H9 (cell line): ENCODE results near the gene GPR32. TPM values are rescaled to one million over a fixed set of nuclear protein-coding genes. Genes with fewer than 3 reads are reported as not detected.
"Not testable (repeated sequence)": the region's sequence is repeated elsewhere in the genome, so short reads cannot be mapped to it uniquely, and the experiment has no call there.

ENCODE experiments used
- DNase-seq: peaks from one replicate; pipeline ENCODE4 v3.0.0-alpha.2; 2017
- H2AFZ ChIP-seq: one replicate; pipeline ENCODE4 v1.6.1; 2013; ENCODE audit warnings: mild to moderate bottlenecking, low read length, control low read depth, moderate library complexity
- H2AK5ac ChIP-seq: 2 replicates; pipeline ENCODE4 v1.6.1; 2013; ENCODE audit warnings: low read length, control low read depth, mixed read lengths; ENCODE audit not compliant: insufficient read length
- H2BK120ac ChIP-seq: one replicate; pipeline ENCODE4 v1.6.1; 2013; ENCODE audit warnings: low read depth, mild to moderate bottlenecking, low read length, control low read depth, inconsistent platforms; ENCODE audit not compliant: poor library complexity, severe bottlenecking
- H2BK12ac ChIP-seq: 2 replicates; pipeline ENCODE4 v1.6.1; 2013; ENCODE audit warnings: low read length, control low read depth, mixed read lengths, low read depth; ENCODE audit not compliant: insufficient read length
- H2BK15ac ChIP-seq: 2 replicates; pipeline ENCODE4 v1.6.1; 2013; ENCODE audit warnings: low read depth, low read length, control low read depth
- H2BK20ac ChIP-seq: one replicate; pipeline ENCODE4 v1.6.1; 2013; ENCODE audit warnings: low read depth, mild to moderate bottlenecking, low read length, control low read depth, inconsistent platforms; ENCODE audit not compliant: poor library complexity, severe bottlenecking
- H2BK5ac ChIP-seq: 2 replicates; pipeline ENCODE4 v1.6.1; 2013; ENCODE audit warnings: low read length, control low read depth, mixed read lengths; ENCODE audit not compliant: insufficient read length
- H3K14ac ChIP-seq: 2 replicates; pipeline ENCODE4 v1.6.1; 2013; ENCODE audit warnings: low read length, control low read depth; ENCODE audit not compliant: insufficient read depth
- H3K18ac ChIP-seq: 2 replicates; pipeline ENCODE4 v1.6.1; 2013; ENCODE audit warnings: low read depth, mild to moderate bottlenecking, mixed read lengths, low read length, control low read depth; ENCODE audit not compliant: insufficient read length
- H3K23ac ChIP-seq: 2 replicates; pipeline ENCODE4 v1.6.1; 2013; ENCODE audit warnings: low read length, control low read depth, mixed read lengths, low read depth; ENCODE audit not compliant: insufficient read length
- H3K23me2 ChIP-seq: 2 replicates; pipeline ENCODE4 v1.6.1; 2013; ENCODE audit warnings: low read depth, mild to moderate bottlenecking, mixed read lengths, low read length, control low read depth; ENCODE audit not compliant: insufficient read length, poor library complexity, severe bottlenecking
- H3K27ac ChIP-seq: 2 replicates; pipeline ENCODE4 v1.5.1; 2013; ENCODE audit warnings: low read length, control low read depth, mixed read lengths, low read depth; ENCODE audit not compliant: insufficient read length
- H3K27me3 ChIP-seq: 2 replicates; pipeline ENCODE4 v1.6.1; 2013; ENCODE audit warnings: low read length, control low read depth, inconsistent platforms; ENCODE audit not compliant: insufficient read depth
- H3K4ac ChIP-seq: 2 replicates; pipeline ENCODE4 v1.6.1; 2013; ENCODE audit warnings: low read depth, mild to moderate bottlenecking, control low read depth, inconsistent platforms, low read length, moderate library complexity
- H3K4me1 ChIP-seq: 2 replicates; pipeline ENCODE4 v1.6.1; 2013; ENCODE audit warnings: low read length, control low read depth, inconsistent platforms; ENCODE audit not compliant: insufficient read depth
- H3K4me2 ChIP-seq: 2 replicates; pipeline ENCODE4 v1.6.1; 2013; ENCODE audit warnings: low read length, control low read depth, mixed read lengths; ENCODE audit not compliant: insufficient read length, insufficient read depth
- H3K56ac ChIP-seq: 2 replicates; pipeline ENCODE4 v1.6.1; 2013; ENCODE audit warnings: low read depth, mild to moderate bottlenecking, mixed read lengths, low read length, control low read depth; ENCODE audit not compliant: insufficient read length
- H3K79me1 ChIP-seq: 2 replicates; pipeline ENCODE4 v1.6.1; 2013; ENCODE audit warnings: low read depth, mild to moderate bottlenecking, moderate library complexity, low read length, control low read depth, inconsistent platforms; ENCODE audit not compliant: insufficient read depth, poor library complexity, severe bottlenecking
- H3K79me2 ChIP-seq: 2 replicates; pipeline ENCODE4 v1.6.1; 2013; ENCODE audit warnings: low read length, control low read depth, inconsistent platforms; ENCODE audit not compliant: insufficient read depth
- H3K9ac ChIP-seq: 2 replicates; pipeline ENCODE4 v1.6.1; 2013; ENCODE audit warnings: low read length, control low read depth, mixed read lengths; ENCODE audit not compliant: insufficient read length; ENCODE audit errors: extremely low read depth
- H3K9me3 ChIP-seq: one replicate; pipeline ENCODE4 v1.6.1; 2013; ENCODE audit warnings: low read depth, low read length, inconsistent platforms; ENCODE audit not compliant: control insufficient read depth
- H3T11ph ChIP-seq: one replicate; pipeline ENCODE4 v1.6.1; 2013; ENCODE audit warnings: mild to moderate bottlenecking, low read length, control low read depth, inconsistent platforms
- H4K20me1 ChIP-seq: one replicate; pipeline ENCODE4 v1.6.1; 2013; ENCODE audit not compliant: control insufficient read depth, insufficient read length, insufficient read depth
- H4K5ac ChIP-seq: 2 replicates; pipeline ENCODE4 v1.6.1; 2013; ENCODE audit warnings: low read depth, mild to moderate bottlenecking, mixed read lengths, low read length, control low read depth; ENCODE audit not compliant: insufficient read length
- H4K8ac ChIP-seq: replicated peaks from 2 replicates; pipeline ENCODE4 v1.6.1; 2013; ENCODE audit warnings: low read length, control low read depth, mixed read lengths, low read depth; ENCODE audit not compliant: insufficient read length
- H4K91ac ChIP-seq: 2 replicates; pipeline ENCODE4 v1.6.1; 2013; ENCODE audit warnings: low read depth, mild to moderate bottlenecking, moderate library complexity, mixed read lengths, low read length, control low read depth; ENCODE audit not compliant: insufficient read length
- H3K27ac Mint-ChIP-seq, 3 experiments: 2 replicates in 2 of 3; 3 replicates in 1 of 3; pipeline ENCODE4 v1.8.0; 2020 to 2021; ENCODE audit warnings: mixed read lengths in 3 of 3, mild to moderate bottlenecking in 1 of 3, moderate library complexity in 1 of 3
- H3K27me3 Mint-ChIP-seq: 2 replicates; pipeline ENCODE4 v1.8.0; 2021; ENCODE audit warnings: low read depth, mild to moderate bottlenecking, moderate library complexity, mixed read lengths
- H3K36me3 Mint-ChIP-seq, 3 experiments: 2 replicates in 2 of 3; 3 replicates in 1 of 3; pipeline ENCODE4 v1.8.0; 2020 to 2021; ENCODE audit warnings: low read depth in 3 of 3, mixed read lengths in 3 of 3; ENCODE audit not compliant: insufficient read depth in 1 of 3
- H3K4me1 Mint-ChIP-seq, 2 experiments: 2 replicates each; pipeline ENCODE4 v1.8.0; 2020; ENCODE audit warnings: mixed read lengths in 2 of 2
- H3K4me3 Mint-ChIP-seq, 2 experiments: 2 replicates in 1 of 2; 3 replicates in 1 of 2; pipeline ENCODE4 v1.8.0; 2020 to 2021; ENCODE audit warnings: mild to moderate bottlenecking in 2 of 2, mixed read lengths in 2 of 2, moderate library complexity in 1 of 2
- H3K9me3 Mint-ChIP-seq, 2 experiments: 2 replicates in 1 of 2; 3 replicates in 1 of 2; pipeline ENCODE4 v1.8.0; 2020; ENCODE audit warnings: mild to moderate bottlenecking in 2 of 2, mixed read lengths in 2 of 2, moderate library complexity in 1 of 2
- WGBS: extraction: QIAGEN DNeasy Blood & Tissue Kit; methylation state at CpG from one replicate; pipeline ENCODE4 v1.1.7; 2013; ENCODE audit warnings: missing lambda C conversion rate, low lambda C conversion rate, mixed read lengths; ENCODE audit not compliant: insufficient read length; ENCODE audit errors: extremely low coverage; 5-methylcytosine and 5-hydroxymethylcytosine counted together
- total RNA-seq: library from RNA; stranded (reverse); gene quantifications from 2 replicates; pipeline ENCODE4 v1.2.1, GENCODE V29; 2021
- TF ChIP-seq, protein P1 (sequence below): fragments of 200-600 bp; sonication (generic); conservative IDR thresholded peaks from 3 replicates; pipeline ENCODE4 v1.8.0; 2021; ENCODE audit warnings: antibody characterized with exemption, mild to moderate bottlenecking

The GPR32 gene
- total RNA-seq, 1 experiment from 2014 or later, result not detected

DNA sequence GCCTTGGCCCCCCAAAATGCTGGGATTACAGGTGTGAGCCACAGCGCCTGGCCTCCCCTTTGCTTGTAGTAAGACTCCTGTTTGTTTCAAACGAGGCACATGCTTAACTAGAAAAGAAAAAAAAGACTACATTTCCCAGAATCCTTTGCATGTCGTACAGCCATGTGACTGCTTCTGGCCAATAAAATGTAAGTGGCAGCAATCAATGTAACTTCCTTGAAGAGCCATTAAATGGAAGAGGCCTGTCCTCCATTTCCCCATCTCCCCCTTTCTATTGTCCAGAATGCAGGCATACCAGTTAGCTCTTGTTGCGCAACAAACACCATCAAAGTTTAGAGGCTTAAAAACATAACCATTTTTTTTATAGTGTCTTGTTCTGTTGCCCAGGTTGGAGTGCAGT lies 10.4 kb upstream of the GPR32 start:
- H3K23ac ChIP-seq, result no peak overlapping the region
- no CpG with 5 or more reads among the region's 4 CpGs for WGBS
- H2BK20ac ChIP-seq, result no peak overlapping the region
- peak overlapping the region; percentile 45 for H2AFZ ChIP-seq
- no peak overlapping the region for H2BK15ac ChIP-seq
- no peaks in the 10 kb centered on the region for H3K27me3 ChIP-seq
- no peak overlapping the region for H2BK120ac ChIP-seq
- TF ChIP-seq, protein P1, sequence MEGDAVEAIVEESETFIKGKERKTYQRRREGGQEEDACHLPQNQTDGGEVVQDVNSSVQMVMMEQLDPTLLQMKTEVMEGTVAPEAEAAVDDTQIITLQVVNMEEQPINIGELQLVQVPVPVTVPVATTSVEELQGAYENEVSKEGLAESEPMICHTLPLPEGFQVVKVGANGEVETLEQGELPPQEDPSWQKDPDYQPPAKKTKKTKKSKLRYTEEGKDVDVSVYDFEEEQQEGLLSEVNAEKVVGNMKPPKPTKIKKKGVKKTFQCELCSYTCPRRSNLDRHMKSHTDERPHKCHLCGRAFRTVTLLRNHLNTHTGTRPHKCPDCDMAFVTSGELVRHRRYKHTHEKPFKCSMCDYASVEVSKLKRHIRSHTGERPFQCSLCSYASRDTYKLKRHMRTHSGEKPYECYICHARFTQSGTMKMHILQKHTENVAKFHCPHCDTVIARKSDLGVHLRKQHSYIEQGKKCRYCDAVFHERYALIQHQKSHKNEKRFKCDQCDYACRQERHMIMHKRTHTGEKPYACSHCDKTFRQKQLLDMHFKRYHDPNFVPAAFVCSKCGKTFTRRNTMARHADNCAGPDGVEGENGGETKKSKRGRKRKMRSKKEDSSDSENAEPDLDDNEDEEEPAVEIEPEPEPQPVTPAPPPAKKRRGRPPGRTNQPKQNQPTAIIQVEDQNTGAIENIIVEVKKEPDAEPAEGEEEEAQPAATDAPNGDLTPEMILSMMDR, result no peak
- H3K9me3 Mint-ChIP-seq, result peaks cover 4 to 5% of the 10 kb centered on the region in 2 experiments; a peak in 3 of 5 replicates
- no peak overlapping the region for H4K5ac ChIP-seq
- H3K4me2 ChIP-seq, result no peak overlapping the region
- H4K8ac ChIP-seq, result no peak overlapping the region
- no peak overlapping the region for H3K56ac ChIP-seq
- no peak overlapping the region for H3K27ac Mint-ChIP-seq
- no peak overlapping the region for H2AK5ac ChIP-seq
- H3K18ac ChIP-seq, result no peak overlapping the region
- H3K27ac ChIP-seq, result no peak overlapping the region
- peak overlapping the region in 1 of 2 experiments; percentile 23; a peak in 1 of 5 replicates for H3K4me3 Mint-ChIP-seq
- peaks cover 3% of the 10 kb centered on the region for H3K23me2 ChIP-seq
- H4K91ac ChIP-seq, result no peak overlapping the region
- no peak overlapping the region for H2BK12ac ChIP-seq
- H3T11ph ChIP-seq, result no peak overlapping the region
- H3K36me3 Mint-ChIP-seq, result peaks cover 0 to 4% (median 2%) of the 10 kb centered on the region in 3 experiments; a peak in 2 of 7 replicates
- H3K9me3 ChIP-seq, result no peaks in the 10 kb centered on the region
- H3K14ac ChIP-seq, result no peak overlapping the region
- no peak overlapping the region for H2BK5ac ChIP-seq
- H3K4me1 Mint-ChIP-seq, result 0 out of 4 replicates have a peak, but pooled peaks cover 0 to 3% of the 10 kb centered on the region in 2 experiments
- peaks cover 51% of the 10 kb centered on the region for H3K27me3 Mint-ChIP-seq
- no peaks in the 10 kb centered on the region for H3K79me1 ChIP-seq
- no peaks in the 10 kb centered on the region for H3K79me2 ChIP-seq
- no peak overlapping the region for H3K9ac ChIP-seq
- no peak for DNase-seq
- H3K4me1 ChIP-seq, result no peaks in the 10 kb centered on the region
- H4K20me1 ChIP-seq, result no peaks in the 10 kb centered on the region
- H3K4ac ChIP-seq, result no peak overlapping the region

DNA sequence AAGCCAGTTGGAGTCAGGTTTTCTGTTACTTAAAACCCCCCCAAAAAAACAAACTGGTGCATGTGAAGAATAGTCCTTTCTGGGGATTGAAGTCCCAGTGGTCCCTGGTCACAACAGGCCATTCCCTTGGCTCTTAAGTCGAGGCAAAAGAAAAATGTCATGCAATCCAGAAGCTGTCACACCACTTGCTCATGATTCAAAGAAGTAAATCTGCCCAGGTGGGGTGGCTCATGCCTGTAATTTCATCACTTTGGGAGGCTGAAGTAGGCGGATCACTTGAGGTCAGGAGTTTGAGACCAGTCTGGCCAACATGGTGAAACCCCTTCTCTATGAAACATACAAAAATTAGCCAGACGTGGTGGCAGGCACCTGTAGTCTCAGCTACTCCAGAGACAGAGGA lies 8.8 kb upstream of the GPR32 start:
- H3K4me1 Mint-ChIP-seq, H3K23ac ChIP-seq, H3K27me3 ChIP-seq, H4K91ac ChIP-seq, H3K27ac Mint-ChIP-seq, H2BK15ac ChIP-seq, H3K9me3 Mint-ChIP-seq, DNase-seq, H3K4ac ChIP-seq, H3K23me2 ChIP-seq, H4K20me1 ChIP-seq, H3K9ac ChIP-seq, H3K56ac ChIP-seq, H3K18ac ChIP-seq, H2BK12ac ChIP-seq, H2AK5ac ChIP-seq, H3K4me3 Mint-ChIP-seq, H2BK20ac ChIP-seq, H3K36me3 Mint-ChIP-seq, H3K79me1 ChIP-seq, H2BK5ac ChIP-seq, H3T11ph ChIP-seq, H4K8ac ChIP-seq, H3K79me2 ChIP-seq, H3K4me2 ChIP-seq, H2AFZ ChIP-seq, H3K4me1 ChIP-seq, H3K9me3 ChIP-seq, H3K27ac ChIP-seq, H3K14ac ChIP-seq, H2BK120ac ChIP-seq, H4K5ac ChIP-seq: not testable (repeated sequence)
- no CpG with 5 or more reads among the region's 3 CpGs for WGBS
- H3K27me3 Mint-ChIP-seq, result peaks cover 45% of the 10 kb centered on the region
